H4 (cell line): ENCODE measurements around the gene RNF166. TPM values are rescaled to one million over a fixed set of nuclear protein-coding genes. Genes with fewer than 3 reads are reported as not detected.
A peak's percentile ranks its signal among the peaks of the same experiment; 100 is the strongest.

Experiments used
- DNase-seq: peaks from one replicate; pipeline ENCODE4 v3.0.0-alpha.2; 2015; ENCODE audit warnings: low spot score
- total RNA-seq: library from RNA; depleted of rRNA; stranded (reverse); fragments of >200 nt; shearing (Covaris generic); gene quantifications from 2 replicates; pipeline ENCODE4 v1.2.3, GENCODE V29; 2014; rRNA removed

The RNF166 gene, protein sequence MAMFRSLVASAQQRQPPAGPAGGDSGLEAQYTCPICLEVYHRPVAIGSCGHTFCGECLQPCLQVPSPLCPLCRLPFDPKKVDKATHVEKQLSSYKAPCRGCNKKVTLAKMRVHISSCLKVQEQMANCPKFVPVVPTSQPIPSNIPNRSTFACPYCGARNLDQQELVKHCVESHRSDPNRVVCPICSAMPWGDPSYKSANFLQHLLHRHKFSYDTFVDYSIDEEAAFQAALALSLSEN
- total RNA-seq = 16.0 and 30.4 TPM in 2 replicates

DNA sequence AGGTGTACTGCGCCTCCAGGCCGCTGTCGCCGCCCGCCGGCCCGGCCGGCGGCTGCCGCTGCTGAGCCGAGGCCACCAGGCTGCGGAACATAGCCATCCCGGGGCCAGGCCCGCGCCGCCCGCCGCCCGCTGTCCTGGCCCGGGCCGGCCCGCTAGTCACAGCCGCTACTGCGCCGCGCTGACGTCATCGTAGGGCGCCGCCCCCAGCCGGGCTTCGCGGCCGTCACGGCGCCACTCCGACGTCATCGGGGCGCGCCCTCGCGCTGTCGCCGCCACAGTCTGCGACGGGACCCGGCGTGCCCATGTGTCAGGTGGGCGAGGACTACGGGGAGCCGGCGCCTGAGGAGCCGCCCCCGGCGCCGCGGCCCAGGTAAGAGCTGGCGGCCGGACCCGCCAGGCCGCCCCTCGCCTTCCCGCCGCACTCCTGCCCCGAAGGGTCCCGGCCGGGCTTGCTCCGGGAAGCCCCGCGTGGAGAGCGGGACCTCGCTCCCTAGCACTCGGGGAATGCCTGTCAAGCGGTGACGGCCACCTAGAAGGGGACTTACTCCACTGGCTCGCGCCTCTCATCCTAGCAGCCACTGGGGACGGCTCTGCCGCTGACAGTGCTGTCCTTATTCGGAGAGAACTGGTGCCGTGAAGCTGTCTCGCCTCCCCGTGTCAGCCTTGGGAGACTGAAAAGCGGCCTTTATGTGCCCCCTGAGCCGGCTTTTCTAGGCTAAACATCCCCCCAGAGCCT, at the start of gene RNF166, which contains the start of gene CTU2:
TSS of gene RNF166 (minus strand) at position 180 of the 736 bp plus-strand sequence. CDS start at position 97, 83 bp downstream.
TSS of gene CTU2 (plus strand) at position 275 of the 736 bp plus-strand sequence. CDS start at position 303, 28 bp downstream.
- peak; percentile 86 for DNase-seq

DNA sequence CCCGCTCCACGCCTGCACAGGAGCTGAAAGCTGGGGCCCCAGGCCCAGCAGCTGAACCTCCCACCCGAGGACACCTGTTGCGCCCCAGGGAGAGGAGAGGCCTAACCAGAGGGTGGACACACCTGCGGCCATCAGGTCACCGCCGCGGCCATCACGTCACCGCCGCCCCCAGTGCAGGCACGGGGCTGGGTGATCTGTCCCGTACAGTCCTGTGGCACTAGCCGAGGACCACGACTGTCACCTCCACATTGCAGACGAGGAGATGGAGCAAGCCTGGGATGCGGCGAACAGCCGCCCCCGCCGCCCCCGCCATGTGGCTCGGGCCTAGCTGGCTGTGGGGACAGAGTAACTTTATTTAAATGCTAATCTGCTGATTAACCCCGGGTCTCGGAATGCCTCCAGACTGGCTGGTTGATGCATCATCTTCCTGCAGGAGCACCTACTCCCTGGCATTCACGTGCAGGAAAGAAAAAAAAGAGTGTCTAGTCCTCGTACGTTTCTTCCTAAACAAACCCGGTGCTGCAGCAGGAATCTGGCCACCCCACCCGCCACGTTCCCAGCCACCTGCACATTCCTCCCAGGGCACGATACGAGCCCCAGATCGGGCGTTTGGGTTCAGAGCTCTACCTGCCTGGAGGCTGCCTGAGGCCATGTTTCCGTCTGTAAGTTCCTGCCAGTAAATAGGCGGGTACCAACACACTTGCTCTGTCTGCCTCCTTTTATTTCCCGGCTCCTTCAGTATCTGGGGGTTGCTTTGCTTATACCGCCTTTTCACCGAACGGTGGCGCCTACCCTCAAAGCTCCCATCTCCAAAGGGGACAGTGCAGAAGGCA, 48.9 kb upstream of the RNF166 start:
- no peak for DNase-seq

DNA sequence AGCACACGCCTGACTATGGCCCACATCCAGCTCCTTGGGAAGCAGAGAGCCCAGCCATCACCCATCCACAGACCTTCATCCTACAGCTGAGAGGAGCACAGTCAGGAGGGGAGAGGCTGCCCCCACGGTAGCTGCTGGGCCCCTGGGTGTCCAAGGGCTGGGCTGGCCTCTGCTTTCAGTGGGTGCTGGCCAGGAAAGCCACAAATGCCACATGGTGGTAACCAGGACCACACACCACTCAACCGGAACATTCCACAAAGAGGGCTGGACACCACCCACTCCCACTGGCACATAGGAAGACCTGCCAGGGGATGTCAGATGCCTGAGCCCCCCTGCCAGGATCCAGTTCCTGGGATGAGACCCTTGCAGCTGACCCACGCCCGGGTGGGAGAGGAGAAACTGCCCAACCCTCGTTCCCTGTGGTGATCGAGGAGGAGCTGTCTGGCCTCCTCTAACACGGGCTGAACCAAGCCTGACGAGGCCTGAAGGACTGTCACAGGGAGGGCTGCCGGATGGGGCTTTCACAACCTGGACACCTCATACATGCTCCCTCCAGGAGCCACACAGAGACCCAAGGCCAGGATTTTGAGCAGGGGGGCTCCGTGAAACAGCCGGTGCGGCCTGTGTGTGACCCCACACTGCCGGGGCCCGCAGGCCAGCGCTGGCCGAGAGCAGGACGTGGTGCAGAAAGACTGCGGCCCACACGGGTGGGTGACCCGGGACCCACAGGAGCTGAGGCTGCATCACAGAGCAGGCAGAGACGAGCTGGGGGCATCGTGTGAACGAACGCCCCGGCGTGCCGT, 48.1 kb upstream of the RNF166 start:
- no peak for DNase-seq

DNA sequence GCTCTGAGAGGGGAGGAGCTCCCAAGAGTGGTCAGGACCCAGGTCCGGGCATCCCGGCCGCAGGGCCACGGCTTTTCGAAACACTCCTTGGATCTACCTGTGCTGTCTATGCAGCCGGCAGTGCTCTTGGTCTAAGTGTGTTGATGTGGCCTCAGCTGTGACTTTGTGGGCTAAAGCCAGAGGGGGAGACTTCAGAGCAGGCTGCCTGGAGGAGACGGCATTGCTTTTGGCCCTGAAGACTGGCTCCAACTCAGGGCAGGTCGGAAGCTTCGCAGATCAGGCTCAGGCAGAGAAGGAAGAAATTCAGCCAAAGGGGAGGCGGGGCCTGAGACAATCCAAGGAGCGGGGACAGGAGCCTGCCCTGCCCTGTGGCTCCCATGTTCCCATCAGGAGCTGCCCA, 47.4 kb upstream of the RNF166 start:
- DNase-seq = no peak

DNA sequence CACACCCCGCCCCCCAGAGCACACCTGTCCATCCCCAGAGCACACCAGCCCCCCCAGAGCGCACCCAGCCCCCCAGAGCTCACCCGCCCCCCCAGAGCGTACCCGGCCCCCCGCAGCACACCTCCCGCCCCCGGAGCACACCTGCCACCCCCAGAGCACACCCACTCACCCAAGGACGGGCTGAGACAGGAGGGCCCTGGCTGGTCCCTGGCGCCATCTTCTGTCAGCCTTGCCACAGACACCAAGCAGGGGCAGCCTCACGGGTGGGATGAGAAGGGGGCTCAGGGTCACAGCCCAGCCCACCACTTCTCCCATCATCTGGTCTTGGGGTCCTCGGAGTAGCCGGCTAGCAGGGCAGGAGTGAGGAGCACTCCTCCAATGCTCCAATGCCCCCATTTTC, 47.0 kb upstream of the RNF166 start:
- no peak for DNase-seq

DNA sequence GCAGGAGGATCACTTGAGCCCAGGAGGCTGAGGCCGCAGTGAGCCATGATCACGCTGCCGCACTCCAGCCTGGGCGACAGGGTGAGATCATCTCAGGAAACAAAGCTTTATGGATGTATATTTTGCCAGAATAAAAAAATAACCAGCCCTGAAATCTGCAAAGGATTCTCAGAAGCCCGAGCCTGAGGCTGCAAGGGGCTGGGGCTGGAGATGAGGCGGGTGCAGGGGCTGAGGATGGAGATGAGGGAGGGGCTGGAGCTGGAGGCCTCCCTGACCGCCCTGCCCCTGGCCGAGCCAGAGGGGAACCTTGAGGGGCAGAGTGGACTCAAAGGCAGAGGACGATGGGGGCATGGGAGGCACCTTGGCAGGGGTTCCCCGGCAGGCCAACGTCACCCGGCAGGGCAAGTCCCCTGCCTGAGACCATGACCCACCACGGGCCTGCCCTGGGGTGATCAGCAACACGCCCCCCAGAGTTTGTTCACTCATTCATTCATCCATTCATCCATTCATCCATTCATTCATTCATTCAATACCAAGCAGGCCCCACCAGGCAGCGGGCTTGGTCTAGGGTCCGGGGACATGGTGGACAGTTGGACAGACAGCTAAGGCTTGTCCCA, 46.3 kb upstream of the RNF166 start:
- no peak for DNase-seq

DNA sequence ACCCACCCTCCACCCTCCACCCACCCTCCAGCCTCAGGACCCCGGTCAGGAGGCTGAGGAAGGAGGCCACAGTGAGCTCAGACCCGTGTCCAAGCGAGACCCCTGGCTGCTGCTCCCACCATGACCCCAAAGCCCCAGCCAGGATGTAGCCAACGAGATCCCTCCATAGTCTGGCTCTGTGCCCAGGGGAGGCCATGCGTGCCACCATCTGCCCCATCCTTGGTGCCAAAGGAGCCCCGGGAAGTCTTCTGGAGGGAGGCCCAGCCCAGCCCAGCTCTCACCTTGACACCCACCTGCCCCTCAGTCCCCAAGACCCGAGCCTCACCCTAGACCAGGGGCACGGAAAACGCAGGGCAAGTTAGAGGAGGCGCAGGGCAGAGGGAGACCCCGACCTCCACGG, 44.6 kb upstream of the RNF166 start:
- no peak for DNase-seq

DNA sequence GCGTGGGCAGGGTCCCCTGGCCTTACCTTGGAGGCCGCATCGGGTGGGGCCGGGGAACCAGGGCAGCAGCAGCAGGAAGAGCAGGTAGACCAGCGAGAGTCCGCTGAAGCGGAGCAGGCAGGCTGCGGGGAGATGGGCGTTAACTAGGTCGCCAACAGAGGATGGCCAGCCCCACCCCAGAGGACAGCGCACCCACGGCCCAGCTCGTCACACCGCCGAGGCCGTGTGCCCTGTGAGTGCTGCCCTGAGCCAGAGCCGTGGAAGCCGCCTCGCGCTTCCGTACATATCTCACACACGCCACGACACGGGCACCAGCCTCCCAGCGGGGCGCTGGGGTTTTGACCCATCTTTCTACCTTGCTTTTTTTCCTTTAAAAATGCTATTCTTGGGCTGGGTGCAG, 43.1 kb upstream of the RNF166 start:
- DNase-seq = no peak

DNA sequence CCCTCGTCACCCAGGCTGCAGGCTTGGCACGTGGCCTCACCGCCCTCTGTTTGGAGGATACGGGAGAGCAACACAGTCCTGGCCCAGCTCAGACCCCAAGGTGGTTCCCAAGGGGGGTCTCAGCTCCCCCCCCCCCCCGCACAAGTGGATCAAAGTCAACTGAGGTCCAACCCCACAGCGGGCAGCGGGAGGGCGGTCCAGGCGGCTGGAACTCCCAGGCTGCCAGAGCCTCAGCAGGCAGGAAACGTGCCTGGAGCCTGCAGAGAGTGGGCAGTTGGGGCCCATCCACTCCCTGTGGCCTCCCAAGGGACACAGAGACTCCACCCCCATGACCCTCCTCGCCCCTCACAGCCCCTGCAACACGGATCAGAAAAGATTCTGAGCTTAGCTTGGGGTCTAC, 42.2 kb upstream of the RNF166 start:
- no peak for DNase-seq

DNA sequence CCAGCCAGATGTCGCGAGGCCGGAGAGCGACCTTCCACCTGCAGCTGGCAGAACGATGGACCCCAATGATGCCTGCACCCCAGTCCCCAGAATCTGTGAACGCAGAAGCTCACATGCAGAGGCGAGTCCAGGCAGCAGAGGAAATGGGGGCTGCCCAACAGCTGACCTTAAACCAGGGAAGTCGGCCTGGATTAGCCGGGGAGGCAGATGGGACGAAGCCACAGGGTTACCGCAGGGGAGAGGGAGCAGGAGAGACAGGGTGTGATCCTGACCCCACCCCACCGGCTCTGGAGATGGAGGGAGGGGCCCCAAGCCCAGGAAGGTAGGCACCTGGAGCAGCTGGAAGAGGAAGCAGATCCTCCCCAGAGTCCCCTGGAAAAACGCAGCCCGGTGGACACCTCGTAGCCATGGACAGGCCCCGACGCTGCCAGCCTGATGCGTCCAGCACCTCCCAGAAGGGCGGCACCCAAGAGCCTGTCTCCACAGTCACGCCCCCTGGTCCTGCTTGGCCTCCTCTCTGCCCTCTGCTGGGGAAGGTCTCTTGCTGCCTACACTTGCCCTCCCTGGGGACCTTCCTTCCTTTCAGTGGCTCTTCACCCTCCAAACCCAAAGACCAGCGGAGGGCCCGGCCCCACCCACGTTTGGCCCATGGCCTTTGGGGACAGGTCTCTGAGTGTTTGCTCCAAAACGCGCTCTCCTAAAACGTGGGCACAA, 41.5 kb upstream of the RNF166 start:
- peak; percentile 45 for DNase-seq

DNA sequence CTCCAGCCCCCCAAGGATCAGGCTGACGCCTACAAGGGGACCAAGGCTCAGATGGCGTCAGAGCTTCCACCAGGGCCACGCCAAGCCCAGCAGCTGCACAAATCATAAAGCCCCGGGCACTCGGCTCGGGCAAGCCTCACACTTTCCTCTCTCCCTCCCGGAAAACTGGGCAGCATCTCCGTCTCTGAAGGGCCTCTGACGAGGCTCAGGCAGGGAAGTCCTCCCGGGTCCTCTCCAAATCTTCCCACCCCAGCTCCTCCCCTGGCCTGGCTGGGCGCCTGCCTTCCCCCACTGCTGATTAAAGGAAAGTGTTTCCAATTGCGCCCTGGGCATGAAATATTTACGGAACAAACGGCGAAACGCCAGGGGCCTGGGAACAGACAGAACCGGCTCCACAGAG, 40.3 kb upstream of the RNF166 start:
- DNase-seq = no peak

DNA sequence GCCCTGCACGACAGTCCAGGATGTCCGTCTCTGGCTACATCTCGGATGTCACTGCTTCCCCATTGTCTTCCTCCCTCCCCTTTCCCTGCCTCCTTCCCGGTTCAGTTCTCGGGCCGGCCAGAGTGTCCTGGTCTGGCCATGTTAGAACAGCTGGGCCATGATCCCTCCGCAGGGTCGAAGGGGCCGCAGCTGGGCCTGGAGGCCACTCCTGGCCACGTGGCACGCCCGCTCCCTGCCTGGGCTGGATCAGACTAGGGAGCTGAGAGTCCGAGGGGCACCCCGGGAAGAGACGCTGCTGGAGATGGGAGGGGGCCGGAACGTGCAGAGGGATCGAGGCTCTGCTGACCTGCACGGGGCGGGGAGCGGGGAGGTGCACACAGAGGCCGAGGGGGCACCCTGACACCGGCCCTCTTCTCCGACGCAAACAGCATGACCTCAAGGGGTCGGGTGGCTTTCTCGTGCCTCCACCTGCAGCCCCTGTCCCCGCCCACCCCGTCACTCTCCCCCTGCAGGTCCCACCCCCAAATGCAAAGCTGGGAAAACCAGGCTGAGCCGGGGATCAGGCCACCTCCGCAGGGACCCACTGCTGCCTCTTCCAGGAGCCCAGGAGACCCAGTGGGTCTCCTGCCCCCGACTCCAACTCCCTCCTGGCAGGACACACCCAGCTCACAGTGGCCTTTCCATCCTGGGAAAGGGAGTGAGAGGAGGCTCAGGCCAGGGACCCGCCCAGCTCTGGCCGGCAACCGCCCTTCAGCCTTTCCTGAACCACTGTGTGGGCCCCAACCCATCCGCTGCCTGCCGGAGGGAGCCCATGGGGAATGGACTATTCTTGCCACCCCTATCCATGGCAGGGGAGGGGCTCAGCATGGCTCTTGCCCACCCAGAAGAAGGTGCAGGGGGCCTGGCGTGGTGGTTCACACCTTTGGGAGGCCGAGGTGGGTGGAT, 38.6 kb upstream of the RNF166 start:
- no peak for DNase-seq

DNA sequence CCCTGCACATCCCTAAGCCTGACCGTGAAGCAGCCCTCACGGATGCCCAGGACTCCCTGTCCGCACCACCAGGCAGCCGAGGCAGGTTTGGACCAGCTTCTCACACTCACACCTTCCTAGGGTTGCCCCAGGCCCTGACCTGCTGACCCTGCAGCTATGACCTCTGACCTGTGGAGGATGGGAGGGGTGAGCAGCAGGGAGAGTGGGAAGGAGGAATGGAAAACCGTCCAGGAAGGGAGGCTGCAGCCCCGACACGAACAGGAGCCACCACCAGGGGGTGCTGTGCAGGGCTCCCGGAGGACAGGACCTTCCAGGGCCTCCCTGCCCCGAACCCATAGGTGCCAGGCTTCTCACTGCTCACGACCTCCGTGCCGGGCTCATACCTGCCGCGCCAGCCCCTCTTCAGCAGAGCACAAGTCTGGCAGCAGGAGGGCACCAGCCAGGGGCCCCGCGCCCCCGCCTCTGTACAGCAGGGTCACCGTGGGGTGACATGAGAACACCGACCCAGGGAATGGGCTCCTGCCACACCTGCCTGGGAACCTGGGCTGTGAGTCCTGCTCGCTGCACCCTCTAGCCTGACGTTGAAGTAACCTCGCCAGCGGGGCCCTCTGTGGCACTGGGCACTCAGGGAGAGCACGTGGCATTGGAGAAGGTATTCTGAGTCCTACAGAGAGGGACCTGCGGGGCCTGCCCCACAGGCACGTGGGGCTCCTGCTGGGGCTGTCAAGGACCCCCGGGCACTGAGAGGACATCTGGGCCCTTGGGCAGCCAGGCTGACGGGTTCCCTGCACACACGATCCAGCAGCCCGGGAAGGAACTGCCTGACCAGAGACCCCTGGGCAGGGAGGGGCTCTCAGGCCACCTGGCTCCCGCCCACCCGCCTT, 37.7 kb upstream of the RNF166 start:
- peak; percentile 50 for DNase-seq

DNA sequence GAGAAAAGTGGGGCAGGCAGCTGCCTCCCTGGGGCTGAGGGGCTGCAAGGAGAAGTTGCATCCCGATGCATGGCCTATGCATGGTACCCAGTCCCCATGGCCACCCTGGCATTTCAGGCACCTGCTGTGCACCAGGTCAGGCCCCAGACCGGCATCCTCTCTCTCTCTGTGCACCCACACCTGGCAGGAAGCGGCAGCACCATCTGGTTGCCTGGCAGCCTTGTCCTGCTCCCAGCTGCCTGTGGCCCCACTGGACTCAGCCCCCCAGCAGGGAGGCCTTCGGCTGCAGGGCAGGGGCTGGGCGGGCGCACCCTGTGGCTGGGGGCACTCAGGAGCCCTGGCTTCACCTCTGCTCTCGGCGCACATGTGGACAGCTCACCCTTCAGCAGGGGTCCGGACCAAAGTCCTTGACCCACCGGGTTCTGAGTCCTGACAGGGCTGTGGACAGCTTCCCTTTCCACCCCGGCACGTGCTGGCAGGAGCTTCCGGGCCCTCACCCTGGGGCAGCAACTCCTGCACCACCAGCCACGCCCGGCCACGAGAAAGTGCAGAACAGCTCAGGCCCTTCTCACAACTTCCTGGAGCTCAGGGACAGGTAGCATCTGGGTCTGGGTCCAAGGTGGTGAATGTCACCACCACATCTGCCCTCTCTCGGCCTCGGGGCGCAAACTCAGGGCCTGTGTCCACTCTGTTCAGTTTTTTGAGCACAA, 36.8 kb upstream of the RNF166 start:
- DNase-seq = no peak

DNA sequence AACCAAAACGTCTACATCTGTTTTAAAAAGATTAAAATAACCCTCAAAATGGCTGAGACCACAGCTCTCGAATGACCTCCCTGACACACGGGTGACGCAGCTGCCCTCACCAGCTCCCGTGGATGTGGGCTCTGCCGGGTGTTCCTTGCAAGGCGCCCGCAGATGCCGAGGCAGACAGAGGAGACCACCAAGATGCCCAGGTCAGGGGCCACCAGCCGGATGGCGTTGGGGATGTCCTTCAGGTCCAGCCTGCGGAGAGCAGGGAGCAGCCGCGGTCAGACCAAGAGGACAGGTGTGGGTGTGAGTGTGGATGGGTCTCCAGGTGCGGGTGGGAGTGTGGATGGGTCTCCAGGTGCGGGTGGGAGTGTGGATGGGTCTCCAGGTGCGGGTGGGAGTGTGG, 35.2 kb upstream of the RNF166 start:
- DNase-seq = no peak

DNA sequence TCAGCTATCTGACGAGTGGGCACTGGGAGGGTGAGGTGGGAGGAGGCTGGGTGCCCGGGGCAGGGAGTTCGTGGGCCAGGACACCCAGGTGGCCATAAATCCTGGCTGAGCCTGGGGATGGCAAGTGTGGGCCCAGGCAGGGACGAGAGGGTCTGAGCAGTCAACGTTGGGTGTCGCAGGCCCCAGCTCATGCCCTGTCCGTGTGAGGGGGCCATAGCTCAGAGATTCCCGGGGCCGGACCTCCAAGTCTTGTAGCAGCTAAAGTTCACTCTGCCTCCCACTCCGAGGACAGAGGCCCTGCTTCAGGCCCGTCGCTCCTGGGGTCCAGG, 34.5 kb upstream of the RNF166 start:
- DNase-seq = no peak

DNA sequence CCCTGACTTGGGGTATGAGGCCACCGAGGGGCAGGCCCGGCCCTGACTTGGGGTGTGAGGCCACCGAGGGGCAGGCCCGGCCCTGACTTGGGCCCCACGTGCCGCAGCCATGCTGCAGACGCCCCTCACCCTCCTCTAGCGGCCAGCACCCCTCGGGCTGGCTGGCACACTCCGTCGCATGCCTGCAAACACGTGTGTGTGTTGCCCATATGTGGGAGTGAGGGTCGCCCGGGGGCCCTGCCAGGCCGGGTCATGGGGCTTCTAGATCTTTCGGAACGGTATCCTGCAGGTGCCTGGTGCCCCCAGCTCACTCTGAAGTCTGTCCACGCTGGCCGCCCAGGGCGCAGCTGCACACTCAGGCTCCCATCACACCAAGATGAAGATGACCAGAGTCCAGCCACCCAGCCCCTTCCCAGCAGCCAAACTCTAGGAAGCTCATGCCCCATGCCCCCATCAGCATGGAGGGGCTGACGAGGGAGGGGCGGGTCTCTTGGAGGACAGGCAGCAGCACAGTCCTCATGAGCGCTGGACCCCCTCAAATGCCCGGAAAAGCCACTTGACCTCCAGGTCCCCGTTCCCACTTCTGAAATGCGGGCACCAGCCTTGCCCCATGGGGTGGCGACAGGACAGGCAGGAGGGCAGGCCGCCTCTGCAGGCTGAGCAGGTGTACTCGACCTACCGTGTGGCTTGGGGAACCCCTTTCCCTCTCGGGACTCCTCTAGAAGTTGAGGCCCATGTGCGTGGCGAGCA, 33.9 kb upstream of the RNF166 start:
- DNase-seq = no peak
